ENCODE results near the gene SLC7A9.
"Not testable (repeated sequence)": the region's sequence is repeated elsewhere in the genome, so short reads cannot be mapped to it uniquely, and the experiment has no call there.

The SLC7A9 gene

DNA sequence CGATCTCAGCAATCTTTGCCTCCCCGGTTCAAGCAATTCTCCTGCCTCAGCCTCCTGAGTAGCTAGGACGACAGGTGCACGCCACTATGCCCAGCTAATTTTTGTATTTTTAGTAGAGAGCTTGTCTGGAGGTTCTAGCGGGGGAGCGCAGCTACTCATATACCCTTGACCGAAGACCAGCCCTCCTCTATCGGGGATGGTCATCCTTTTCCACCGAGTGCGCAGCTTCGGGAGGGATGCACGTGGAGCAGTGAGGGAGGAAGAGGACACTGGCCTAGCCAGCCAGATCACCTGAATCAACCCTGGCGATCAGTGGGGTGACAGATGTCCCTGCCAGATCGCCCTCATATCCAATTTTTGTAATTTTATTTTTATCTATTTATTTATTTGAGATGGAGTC lies 6.8 kb downstream of the SLC7A9 start:
- DNase-seq, result no peak

DNA sequence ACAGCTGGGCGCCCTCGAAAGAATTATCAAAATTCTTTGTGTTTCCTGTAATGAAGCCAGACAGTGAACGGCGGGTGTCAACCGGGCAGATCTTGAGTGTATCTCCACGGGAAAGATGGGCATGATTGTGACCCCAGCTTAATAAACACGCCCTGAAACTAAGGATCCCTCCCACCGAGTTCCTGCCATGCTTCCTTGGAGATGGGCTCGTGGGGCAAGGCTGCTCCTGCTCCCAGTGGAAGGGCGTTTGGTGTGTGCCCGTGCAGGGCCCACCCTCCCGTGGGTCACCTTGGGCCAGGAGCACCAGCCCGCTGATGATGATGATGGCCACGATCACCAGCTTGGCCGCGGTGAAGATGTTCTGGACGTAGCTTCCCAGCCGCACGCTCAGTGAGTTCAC lies 7.4 kb downstream of the SLC7A9 start:
- DNase-seq, result no peak

GRCh38 chr19:32861596-32861995 lies 8.0 kb downstream of the SLC7A9 start:
- no peak for DNase-seq

DNA sequence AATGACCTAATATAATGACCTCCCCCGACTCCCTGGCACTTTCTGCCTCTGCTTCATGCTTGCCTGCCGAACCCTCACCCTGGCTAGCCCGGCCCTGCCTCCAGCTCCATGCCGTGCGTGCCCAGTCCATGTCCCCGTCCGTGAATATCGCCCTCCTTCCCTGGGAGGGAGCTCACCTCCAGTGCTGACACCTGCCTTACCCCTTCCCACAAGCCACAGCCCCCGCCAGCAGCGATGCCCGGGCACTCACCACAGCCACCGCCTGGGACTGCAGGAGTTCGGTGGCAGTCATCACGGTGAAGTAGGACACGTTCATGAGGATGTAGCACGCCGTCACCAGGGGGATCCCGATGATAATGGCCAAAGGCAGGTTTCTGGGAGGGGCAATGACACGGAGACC lies 10.0 kb downstream of the SLC7A9 start:
- DNase-seq, result no peak

DNA sequence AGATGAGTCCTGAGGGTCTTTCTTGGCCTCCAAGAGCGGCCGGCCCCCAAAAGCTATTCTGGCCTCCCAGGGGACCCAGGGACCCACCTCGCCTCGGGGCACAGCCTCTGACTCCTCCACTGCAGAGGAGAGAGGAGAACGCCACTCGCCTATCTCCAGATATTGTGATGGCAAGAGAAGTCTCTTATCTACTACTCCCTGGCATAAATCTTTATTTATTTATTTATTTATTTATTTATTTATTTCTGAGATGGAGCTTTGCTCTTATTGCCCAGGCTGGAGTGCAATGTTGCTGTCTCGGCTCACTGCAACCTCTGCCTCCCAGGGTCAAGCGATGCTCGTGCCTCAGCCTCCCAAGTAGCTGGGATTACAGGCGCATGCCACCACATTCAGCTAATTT lies 11.0 kb downstream of the SLC7A9 start:
- no peak for DNase-seq

GRCh38 chr19:32858155-32858554 lies 11.4 kb downstream of the SLC7A9 start:
- DNase-seq, result no peak

- DNase-seq, result no peak
Observed at GRCh38 chr19:32857584-32857983, 12.0 kb downstream of the SLC7A9 start.

DNA sequence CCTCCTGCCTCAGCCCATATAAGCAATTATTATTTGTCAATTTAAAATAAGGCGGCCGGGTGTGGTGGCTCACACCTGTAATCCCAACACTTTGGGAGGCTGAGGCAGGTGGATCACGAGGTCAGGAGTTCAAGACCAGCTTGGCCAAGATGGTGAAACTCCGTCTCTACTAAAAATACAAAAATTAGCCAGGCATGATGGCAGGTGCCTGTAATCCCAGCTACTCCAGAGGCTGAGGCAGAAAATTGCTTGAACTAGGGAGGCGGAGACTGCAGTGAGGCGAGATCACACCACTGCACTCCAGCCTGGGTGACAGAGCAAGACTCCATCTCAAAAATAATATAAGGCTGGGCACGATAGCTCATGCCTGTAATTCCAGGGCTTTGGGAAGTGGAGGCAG lies 12.7 kb downstream of the SLC7A9 start:
- not testable (repeated sequence) for DNase-seq

- no peak for DNase-seq
Observed at GRCh38 chr19:32852216-32852615, 17.4 kb downstream of the SLC7A9 start.

- not testable (repeated sequence) for DNase-seq
Observed at GRCh38 chr19:32848035-32848434, 21.5 kb downstream of the SLC7A9 start.

GRCh38 chr19:32843716-32844245 lies 25.8 kb downstream of the SLC7A9 start:
- DNase-seq, result no peak

- DNase-seq, result no peak
Observed at GRCh38 chr19:32842061-32842460, 27.5 kb downstream of the SLC7A9 start.

GRCh38 chr19:32837531-32837930 lies 32.0 kb downstream of the SLC7A9 start:
- no peak for DNase-seq

DNA sequence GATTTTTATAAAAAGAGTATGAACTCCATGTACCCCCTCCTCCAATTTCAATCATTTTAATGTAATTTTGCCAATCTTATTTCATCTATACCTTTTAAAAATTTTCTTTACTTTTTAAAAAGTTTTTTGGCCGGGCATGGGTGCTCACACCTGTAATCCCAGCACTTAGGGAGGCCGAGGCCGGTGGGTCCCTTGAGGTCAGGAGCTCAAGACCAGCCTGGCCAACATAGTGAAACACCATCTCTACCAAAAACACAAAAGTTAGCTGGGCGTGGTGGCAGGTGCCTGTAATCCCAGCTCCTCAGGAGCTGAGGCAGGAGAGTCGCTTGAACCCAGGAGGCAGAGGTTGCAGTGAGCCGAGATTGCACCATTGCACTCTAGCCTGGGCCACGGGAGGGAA lies 36.2 kb downstream of the SLC7A9 start:
- not testable (repeated sequence) for DNase-seq

DNA sequence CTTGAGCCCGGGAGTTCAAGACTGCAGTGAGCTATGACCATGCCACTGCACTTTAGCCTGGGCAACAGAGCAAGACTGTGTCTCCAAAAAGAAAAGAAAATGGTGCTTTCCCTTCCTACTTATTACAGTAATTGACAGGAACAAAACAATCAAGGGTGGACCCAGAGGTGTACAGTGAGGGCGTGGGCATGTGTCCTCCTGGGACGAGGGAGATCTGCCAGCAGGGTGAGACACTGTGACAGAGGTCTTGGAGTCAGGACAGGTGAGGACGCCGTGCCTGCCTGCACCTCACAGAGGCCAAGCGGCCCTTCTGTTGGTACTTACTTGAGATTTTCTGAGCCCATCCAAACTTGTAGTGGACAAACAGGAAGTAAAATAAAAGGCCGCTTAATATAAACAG lies 36.7 kb downstream of the SLC7A9 start:
- not testable (repeated sequence) for DNase-seq

DNA sequence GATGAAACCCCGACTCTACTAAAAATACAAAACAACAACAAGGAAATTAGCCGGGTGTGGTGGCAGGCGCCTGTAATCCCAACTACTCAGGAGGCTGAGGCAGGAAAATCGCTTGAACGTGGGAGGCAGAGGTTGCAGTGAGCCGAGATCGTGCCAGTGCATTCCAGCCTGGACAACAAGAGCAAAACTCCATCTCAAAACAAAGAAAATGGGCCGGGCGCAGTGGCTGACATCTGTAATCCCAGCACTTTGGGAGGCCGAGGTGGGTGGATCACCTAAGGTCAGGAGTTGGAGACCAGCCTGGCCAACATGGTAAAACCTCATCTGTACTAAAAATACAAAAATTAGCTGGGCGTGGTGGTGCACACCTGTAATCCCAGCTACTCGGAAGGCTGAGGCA lies 37.5 kb downstream of the SLC7A9 start:
- not testable (repeated sequence) for DNase-seq

GRCh38 chr19:32831611-32832010 lies 38.0 kb downstream of the SLC7A9 start:
- no peak for DNase-seq

DNA sequence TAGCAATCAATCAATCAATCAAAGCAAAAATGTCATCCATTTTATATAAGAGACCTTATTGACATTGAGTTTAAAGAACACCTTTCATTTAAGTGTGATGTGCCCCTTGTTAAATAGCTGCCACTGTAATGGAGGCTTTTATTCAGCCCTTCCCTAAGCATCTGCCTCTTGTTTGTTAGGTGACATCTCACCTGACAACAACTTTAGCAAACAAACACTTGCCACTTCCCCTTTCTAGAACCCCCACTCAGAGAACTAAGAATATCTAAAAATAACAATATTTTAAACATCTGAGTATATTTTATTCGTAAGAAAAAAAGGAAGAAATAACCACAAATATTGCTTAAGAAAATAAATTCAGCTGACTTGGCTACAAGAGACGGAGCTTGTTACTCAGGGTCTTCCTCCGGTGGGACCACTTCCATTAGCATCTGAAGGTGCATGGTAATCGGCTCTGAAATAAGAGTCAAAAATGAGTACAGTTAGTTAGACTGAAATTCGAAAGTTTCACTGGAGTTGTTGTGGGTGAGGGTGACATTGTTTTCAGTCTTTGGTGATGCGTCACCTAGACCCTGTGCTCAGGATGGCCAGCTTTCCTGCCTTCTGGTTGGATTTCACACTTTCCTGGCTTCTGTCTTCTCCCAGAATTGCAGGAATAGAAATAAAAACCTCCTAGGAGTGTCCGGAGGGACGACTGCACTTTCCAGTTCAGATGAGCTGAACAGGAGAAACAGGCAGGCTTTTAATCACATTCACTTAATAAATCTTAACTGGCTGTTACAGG lies 39.1 kb downstream of the SLC7A9 start:
- no peak for DNase-seq

- no peak for DNase-seq
Observed at GRCh38 chr19:32829345-32829896, 40.1 kb downstream of the SLC7A9 start.

GRCh38 chr19:32828643-32829344 lies 40.8 kb downstream of the SLC7A9 start:
- DNase-seq, result no peak

GRCh38 chr19:32828139-32828538 lies 41.4 kb downstream of the SLC7A9 start:
- DNase-seq, result no peak

DNA sequence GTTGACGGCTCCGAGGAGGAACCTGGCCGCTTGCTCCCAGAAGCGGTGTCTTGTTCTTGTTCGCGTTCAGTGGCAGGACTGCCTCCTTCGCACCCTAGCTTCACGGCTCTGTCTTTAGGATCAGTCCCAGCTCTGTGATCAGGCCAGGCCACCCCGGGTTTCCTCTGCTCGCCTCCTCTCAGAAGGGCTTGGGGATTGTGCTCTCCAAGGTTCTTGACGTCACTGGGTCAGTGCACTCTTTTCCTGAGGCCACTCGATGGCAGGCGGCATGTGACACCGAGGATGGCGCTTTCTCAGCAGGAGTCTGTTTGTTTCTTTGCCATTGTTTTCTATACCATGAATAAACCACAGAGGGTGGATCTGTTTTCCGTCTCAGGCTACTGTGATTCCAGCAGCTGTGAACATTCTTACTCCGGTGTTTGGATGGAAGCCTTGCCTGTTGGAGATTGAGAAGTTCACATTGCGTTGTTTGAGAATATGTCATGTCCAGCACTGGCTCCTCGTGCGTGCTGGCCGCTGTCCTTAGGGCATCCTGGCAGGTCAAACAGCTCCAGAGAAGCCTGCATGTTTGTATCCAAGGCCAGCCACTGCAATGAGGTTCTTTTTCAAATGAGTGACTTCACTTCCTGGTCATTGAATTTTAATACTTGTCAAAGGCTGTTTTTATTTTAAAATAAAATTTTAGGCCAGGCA lies 44.5 kb downstream of the SLC7A9 start:
- no peak for DNase-seq

GRCh38 chr19:32824191-32824751 lies 45.3 kb downstream of the SLC7A9 start:
- no peak for DNase-seq

Measured in GF-D8 (cell line).